Ovary (tissue), 3 donors: ENCODE results near the gene CEP83.

Experiments
- EP300 ChIP-seq: sonication (generic); formaldehyde crosslinking; IDR thresholded peaks from one replicate; pipeline ENCODE4 v1.6.1; 2017; ENCODE audit warnings: antibody characterized with exemption
- POLR2A ChIP-seq: fragments of 450-650 bp; IDR thresholded peaks from one replicate; pipeline ENCODE4 v1.6.1; 2017; ENCODE audit warnings: antibody characterized with exemption, mild to moderate bottlenecking, moderate library complexity
- TF ChIP-seq, protein P1 (sequence below), 3 donors: fragments of 450-650 bp in 2 of 3; fragments of 200-600 bp in 1 of 3; IDR thresholded peaks; one replicate each; pipeline versions ENCODE4 v1.5.1 to v1.8.0; 2016 to 2022; ENCODE audit warnings: antibody characterized with exemption in 3 of 3, mild to moderate bottlenecking in 1 of 3
- donor health status: DM: no; HTN: no; CAD: no.

- TF ChIP-seq, protein P1, sequence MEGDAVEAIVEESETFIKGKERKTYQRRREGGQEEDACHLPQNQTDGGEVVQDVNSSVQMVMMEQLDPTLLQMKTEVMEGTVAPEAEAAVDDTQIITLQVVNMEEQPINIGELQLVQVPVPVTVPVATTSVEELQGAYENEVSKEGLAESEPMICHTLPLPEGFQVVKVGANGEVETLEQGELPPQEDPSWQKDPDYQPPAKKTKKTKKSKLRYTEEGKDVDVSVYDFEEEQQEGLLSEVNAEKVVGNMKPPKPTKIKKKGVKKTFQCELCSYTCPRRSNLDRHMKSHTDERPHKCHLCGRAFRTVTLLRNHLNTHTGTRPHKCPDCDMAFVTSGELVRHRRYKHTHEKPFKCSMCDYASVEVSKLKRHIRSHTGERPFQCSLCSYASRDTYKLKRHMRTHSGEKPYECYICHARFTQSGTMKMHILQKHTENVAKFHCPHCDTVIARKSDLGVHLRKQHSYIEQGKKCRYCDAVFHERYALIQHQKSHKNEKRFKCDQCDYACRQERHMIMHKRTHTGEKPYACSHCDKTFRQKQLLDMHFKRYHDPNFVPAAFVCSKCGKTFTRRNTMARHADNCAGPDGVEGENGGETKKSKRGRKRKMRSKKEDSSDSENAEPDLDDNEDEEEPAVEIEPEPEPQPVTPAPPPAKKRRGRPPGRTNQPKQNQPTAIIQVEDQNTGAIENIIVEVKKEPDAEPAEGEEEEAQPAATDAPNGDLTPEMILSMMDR (IDR thresholded peaks at IDR 0.05), result no peak
- TF ChIP-seq POLR2A (no peak), EP300 (no peak)
These were observed 73.2 kb downstream of the CEP83 start for GRCh38 chr12:94386422-94386821.
